IMR-90 (cell line): ENCODE results near the gene TNS3. TPM values are rescaled to one million over a fixed set of nuclear protein-coding genes. Genes with fewer than 3 reads are reported as not detected.

Experiments
- ATAC-seq: fragments of 200-7000 bp; cut with Tn5 transposase; 2 replicates; pipeline ENCODE4 v1.9.1; 2020; ENCODE audit warnings: low read depth, mild to moderate bottlenecking, moderate library complexity
- BruUV-seq: library from RNA; stranded (reverse); fragments of 400-500 nt; replicated peaks from 2 replicates; lab custom pipeline; 2021; lab: Mats Ljungman, UMichigan
- CTCF ChIA-PET: fragments of 300-600 bp; formaldehyde crosslinking; extraction: SDS; loops from one replicate; lab custom pipeline; 2021; ENCODE audit warnings: antibody characterized with exemption; lab: Yijun Ruan, JAX
- POLR2A ChIA-PET: fragments of 300-600 bp; sonication (Branson Sonifier 250); formaldehyde crosslinking; loops from one replicate; lab custom pipeline; 2022; ENCODE audit warnings: antibody characterized with exemption; ENCODE audit not compliant: unreplicated experiment; lab: Charles Lee
- DNase-seq: peaks from one replicate; pipeline ENCODE4 v3.0.0; 2013
- H2AFZ ChIP-seq: replicated peaks from 2 replicates; pipeline ENCODE3; 2013; ENCODE audit warnings: low read length, mild to moderate bottlenecking; ENCODE audit not compliant: poor library complexity
- H2AK5ac ChIP-seq: 2 replicates; pipeline ENCODE4 v1.6.1; 2013; ENCODE audit warnings: low read depth, low read length, inconsistent platforms
- H2AK9ac ChIP-seq: replicated peaks from 2 replicates; pipeline ENCODE3; 2013; ENCODE audit warnings: mild to moderate bottlenecking, low read depth, low read length, moderate library complexity; ENCODE audit not compliant: poor library complexity
- H2BK120ac ChIP-seq: 2 replicates; pipeline ENCODE4 v1.6.1; 2013; ENCODE audit warnings: low read depth, low read length, inconsistent platforms
- H2BK15ac ChIP-seq: 3 replicates; pipeline ENCODE4 v1.6.1; 2013; ENCODE audit warnings: low read depth, low read length, inconsistent platforms
- H2BK20ac ChIP-seq: 2 replicates; pipeline ENCODE4 v1.6.1; 2013; ENCODE audit warnings: low read depth, mild to moderate bottlenecking, inconsistent platforms, low read length, moderate library complexity
- H2BK5ac ChIP-seq: 2 replicates; pipeline ENCODE4 v1.6.1; 2013; ENCODE audit warnings: mild to moderate bottlenecking, low read depth, low read length, inconsistent platforms; ENCODE audit not compliant: poor library complexity, severe bottlenecking
- H3K14ac ChIP-seq: replicated peaks from 2 replicates; pipeline ENCODE4 v1.6.1; 2013; ENCODE audit warnings: low read depth, low read length, inconsistent platforms
- H3K18ac ChIP-seq: 2 replicates; pipeline ENCODE4 v1.6.1; 2013; ENCODE audit warnings: low read depth, low read length, control low read depth
- H3K23ac ChIP-seq: 2 replicates; pipeline ENCODE4 v1.6.1; 2013; ENCODE audit warnings: low read depth, low read length, inconsistent platforms
- H3K27ac ChIP-seq: 2 replicates; pipeline ENCODE4 v1.5.1; 2013; ENCODE audit warnings: mild to moderate bottlenecking, control low read depth, low read length; ENCODE audit not compliant: insufficient read depth
- H3K27me3 ChIP-seq: 2 replicates; pipeline ENCODE4 v1.6.1; 2013; ENCODE audit warnings: low read length; ENCODE audit not compliant: control insufficient read depth, insufficient read depth
- H3K36me3 ChIP-seq: 2 replicates; pipeline ENCODE4 v1.6.1; 2013; ENCODE audit warnings: low read length, mixed read lengths; ENCODE audit not compliant: control insufficient read depth, insufficient read depth
- H3K4ac ChIP-seq: 2 replicates; pipeline ENCODE4 v1.6.1; 2013; ENCODE audit warnings: low read depth, low read length, inconsistent platforms
- H3K4me1 ChIP-seq: 2 replicates; pipeline ENCODE4 v1.6.1; 2013; ENCODE audit warnings: low read length, mixed read lengths; ENCODE audit not compliant: control insufficient read depth, insufficient read depth
- H3K4me2 ChIP-seq: 2 replicates; pipeline ENCODE4 v1.6.1; 2013; ENCODE audit warnings: low read depth, mild to moderate bottlenecking, control low read depth, low read length, moderate library complexity
- H3K4me3 ChIP-seq: 2 replicates; pipeline ENCODE4 v1.5.1; 2013; ENCODE audit warnings: low read depth, mild to moderate bottlenecking, control low read depth, low read length, moderate library complexity; ENCODE audit not compliant: insufficient read depth
- H3K56ac ChIP-seq: 2 replicates; pipeline ENCODE4 v1.6.1; 2013; ENCODE audit warnings: low read length, inconsistent platforms; ENCODE audit not compliant: insufficient read depth; ENCODE audit errors: extremely low read depth
- H3K79me1 ChIP-seq, 2 experiments: 2 replicates each; pipeline ENCODE4 v1.6.1; 2013; ENCODE audit warnings: low read length in 2 of 2, inconsistent platforms in 1 of 2, low read depth in 1 of 2
- H3K9ac ChIP-seq: 2 replicates; pipeline ENCODE4 v1.6.1; 2013; ENCODE audit warnings: low read depth, low read length, control low read depth
- H3K9me1 ChIP-seq: 2 replicates; pipeline ENCODE4 v1.6.1; 2013; ENCODE audit warnings: low read length, inconsistent platforms; ENCODE audit not compliant: insufficient read depth
- H3K9me3 ChIP-seq: 2 replicates; pipeline ENCODE4 v1.6.1; 2013; ENCODE audit warnings: low read length; ENCODE audit not compliant: control insufficient read depth, insufficient read depth
- H4K20me1 ChIP-seq: 2 replicates; pipeline ENCODE4 v1.6.1; 2013; ENCODE audit warnings: low read length, inconsistent platforms; ENCODE audit not compliant: insufficient read depth
- H4K5ac ChIP-seq: 2 replicates; pipeline ENCODE4 v1.6.1; 2013; ENCODE audit warnings: mild to moderate bottlenecking, low read depth, low read length, control low read depth
- H4K8ac ChIP-seq, 2 experiments: 2 replicates each; pipeline ENCODE4 v1.6.1; 2013; ENCODE audit warnings: low read depth in 2 of 2, low read length in 2 of 2, control low read depth in 1 of 2, inconsistent platforms in 1 of 2
- H4K91ac ChIP-seq: 2 replicates; pipeline ENCODE4 v1.6.1; 2013; ENCODE audit warnings: low read depth, low read length, inconsistent platforms; ENCODE audit not compliant: insufficient read depth
- MAFK ChIP-seq: IDR thresholded peaks from 2 replicates; pipeline ENCODE4 v1.6.1; 2012; ENCODE audit warnings: low read depth, low read length, improper control_type of control experiment
- WGBS, 2 experiments: methylation state at CpG; one replicate each; pipeline versions ENCODE4 v1.1.5 to v1.1.7; 2013; ENCODE audit warnings: missing lambda C conversion rate in 2 of 2; ENCODE audit not compliant: insufficient read length in 1 of 2; ENCODE audit errors: extremely low coverage in 2 of 2; 5-methylcytosine and 5-hydroxymethylcytosine counted together
- dilution Hi-C: fragments of 300-500 bp; cut with HindIII; formaldehyde crosslinking; loops from one replicate; pipeline ENCODE4 v1.14.3; 2018; ENCODE audit warnings: low sequenced_read_pairs; ENCODE audit not compliant: unreplicated experiment
- in situ Hi-C: fragments of 300-500 bp; cut with MboI; formaldehyde crosslinking; loops from 3 replicates; pipeline ENCODE4 v1.14.3; 2019; ENCODE audit warnings: low sequenced_read_pairs, inconsistent platforms, mixed read lengths
- intact Hi-C: fragments of 100-400 bp; cut with micrococcal nuclease; formaldehyde crosslinking; loops from 2 replicates; pipeline ENCODE4 v1.10.0; 2022
- polyA plus RNA-seq, 3 experiments: library from polyadenylated mRNA; depleted of rRNA; stranded (reverse); fragments of >200 nt; gene quantifications; 2 replicates each; pipeline ENCODE4 v1.2.3, GENCODE V29; 2012; ENCODE audit warnings: low replicate concordance in 1 of 3
- total RNA-seq: library from RNA; depleted of rRNA; stranded (reverse); fragments of >200 nt; gene quantifications from 2 replicates; pipeline ENCODE4 v1.2.3, GENCODE V29; 2012
- TF ChIP-seq, protein P1 (sequence below): fragments of 150-350 bp; IDR thresholded peaks from 2 replicates; pipeline ENCODE4 v1.6.1; 2017; ENCODE audit warnings: mild to moderate bottlenecking, antibody characterized with exemption, low read length, low read depth

TNS3 gene
- total and polyA plus RNA-seq, 2 of the 4 experiments (the other 2 are of a cell fraction) = 64.3 to 79.2 TPM

DNA sequence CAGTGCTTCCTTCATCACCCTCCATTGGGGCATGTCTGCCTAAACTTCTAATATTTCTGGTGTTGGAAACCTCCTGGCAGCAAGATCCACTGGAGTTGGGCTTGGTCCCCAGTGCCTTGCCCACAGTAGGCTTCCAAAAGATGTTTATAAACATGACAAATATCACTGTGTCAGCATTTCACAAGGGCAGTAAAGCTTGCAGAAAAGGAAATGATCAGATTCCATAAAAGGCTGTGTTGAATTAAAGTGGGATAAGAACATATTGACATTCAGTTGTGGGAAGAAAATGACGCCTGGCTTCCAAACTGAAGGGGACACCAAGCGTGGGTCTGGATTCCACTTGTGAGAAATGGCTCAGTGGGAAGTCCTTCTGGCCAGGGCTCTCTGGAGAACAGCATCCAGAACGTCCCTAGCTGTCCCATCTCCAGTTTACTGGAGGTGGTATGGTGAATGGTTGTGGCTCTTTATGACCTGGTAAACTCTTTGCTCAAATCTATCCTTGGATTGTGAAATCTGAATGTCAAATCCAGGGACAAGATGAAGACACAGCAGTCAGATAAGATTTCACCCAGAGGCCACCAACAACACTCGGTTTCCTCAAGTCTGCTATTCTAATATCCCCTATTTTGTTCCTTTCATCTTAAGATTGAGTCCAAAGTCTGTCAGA lies 287.2 kb downstream of the TNS3 start:
- Histone ChIP-seq H4K20me1 (peaks cover 14% of the 10 kb centered on the region), H3K9me1 (peaks cover 27% of the 10 kb centered on the region), H3K18ac (peak overlapping the region; percentile 56; the same call in 1 of the 2 replicates), H3K4me2 (peak overlapping the region; percentile 22; the same call in 1 of the 2 replicates), H2AK5ac (peak overlapping the region; percentile 46; the same call in 1 of the 2 replicates), H3K14ac (peak overlapping the region; percentile 53), H2BK5ac (peak overlapping the region; percentile 1), H3K36me3 (peaks cover 37% of the 10 kb centered on the region), H2BK15ac (peak overlapping the region; percentile 12; the same call in 1 of the 3 replicates), H4K8ac (peak overlapping the region in 1 of 2 experiments; percentile 51; a peak in 1 of 4 replicates), H3K9ac (no peak overlapping the region), H4K91ac (no peak overlapping the region), H4K5ac (0 out of 2 replicates have a peak overlapping the region, but pooled peaks have one; percentile 22), H3K27me3 (no peaks in the 10 kb centered on the region), H2AFZ (no peak overlapping the region), H2BK120ac (0 out of 2 replicates have a peak overlapping the region, but pooled peaks have one; percentile 22), H3K9me3 (no peaks in the 10 kb centered on the region), H3K79me1 (peaks cover 23 to 67% of the 10 kb centered on the region in 2 experiments), H3K4me3 (no peak overlapping the region), H2AK9ac (no peak overlapping the region), H3K56ac (no peak overlapping the region), H3K23ac (no peak overlapping the region; the same call in 1 of the 2 replicates), H3K4me1 (peaks cover 25% of the 10 kb centered on the region), H2BK20ac (peak overlapping the region; percentile 41; the same call in 1 of the 2 replicates), H3K4ac (peak overlapping the region; percentile 23; the same call in 1 of the 2 replicates), H3K27ac (0 out of 2 replicates have a peak overlapping the region, but pooled peaks have one; percentile 17)
- in situ Hi-C loops (no loop called here), intact Hi-C loops (no loop called here), dilution Hi-C loops (no loop called here)
- WGBS, 2 experiments = 60% methylated on average over 1 of the region's 4 CpGs; no CpG with 5 or more reads in 1 of the 2 experiments
- ATAC-seq (no peak), DNase-seq (no peak)
- POLR2A ChIA-PET = no interaction called here
- BruUV-seq = no TSS peak
- CTCF ChIA-PET = no interaction called here
- TF ChIP-seq, protein P1, sequence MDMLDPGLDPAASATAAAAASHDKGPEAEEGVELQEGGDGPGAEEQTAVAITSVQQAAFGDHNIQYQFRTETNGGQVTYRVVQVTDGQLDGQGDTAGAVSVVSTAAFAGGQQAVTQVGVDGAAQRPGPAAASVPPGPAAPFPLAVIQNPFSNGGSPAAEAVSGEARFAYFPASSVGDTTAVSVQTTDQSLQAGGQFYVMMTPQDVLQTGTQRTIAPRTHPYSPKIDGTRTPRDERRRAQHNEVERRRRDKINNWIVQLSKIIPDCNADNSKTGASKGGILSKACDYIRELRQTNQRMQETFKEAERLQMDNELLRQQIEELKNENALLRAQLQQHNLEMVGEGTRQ = no peak
- TF ChIP-seq MAFK = peak; percentile 96
